ENCODE results near the gene AFAP1.

Gene AFAP1

GRCh38 chr4:7741946-7742806 lies 197.5 kb downstream of the AFAP1 start:
- H3K27ac ChIP-seq: no peak overlapping the region
- H3K4me3 ChIP-seq: no peak overlapping the region

DNA sequence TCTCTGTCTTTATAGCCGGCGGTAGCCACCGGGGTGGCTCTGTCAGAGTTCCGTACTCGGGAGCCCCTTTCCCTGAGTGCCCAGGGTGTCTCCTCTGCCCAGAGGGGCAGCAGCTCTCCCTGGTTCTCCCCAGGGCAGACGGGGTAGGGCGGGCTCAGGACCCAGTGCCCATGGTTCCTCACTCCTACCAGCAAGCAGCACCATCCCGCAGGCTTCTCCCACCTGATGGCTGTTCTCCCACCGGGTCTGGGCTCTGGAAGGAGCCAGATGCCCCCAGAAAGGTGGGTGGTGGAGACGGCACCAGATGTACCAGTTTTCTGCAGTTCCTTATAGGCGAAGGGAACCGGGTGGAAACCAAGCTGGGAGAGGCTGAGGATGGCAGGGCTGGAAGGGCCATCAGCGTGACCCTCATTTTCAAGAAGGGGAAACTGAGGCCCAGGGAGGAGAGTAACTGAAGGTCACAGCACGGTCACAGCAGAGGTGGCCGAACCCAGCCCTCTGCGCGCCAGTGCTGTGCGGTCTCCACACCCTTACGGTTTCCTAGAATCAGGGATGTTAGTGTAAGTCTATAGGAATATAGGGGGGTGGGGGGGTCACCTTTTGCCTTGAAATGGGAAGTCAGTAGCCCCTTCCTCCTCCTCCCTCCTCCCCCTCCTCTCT lies 198.7 kb downstream of the AFAP1 start:
- no peak overlapping the region for H3K4me3 ChIP-seq
- no peak overlapping the region for H3K27ac ChIP-seq

DNA sequence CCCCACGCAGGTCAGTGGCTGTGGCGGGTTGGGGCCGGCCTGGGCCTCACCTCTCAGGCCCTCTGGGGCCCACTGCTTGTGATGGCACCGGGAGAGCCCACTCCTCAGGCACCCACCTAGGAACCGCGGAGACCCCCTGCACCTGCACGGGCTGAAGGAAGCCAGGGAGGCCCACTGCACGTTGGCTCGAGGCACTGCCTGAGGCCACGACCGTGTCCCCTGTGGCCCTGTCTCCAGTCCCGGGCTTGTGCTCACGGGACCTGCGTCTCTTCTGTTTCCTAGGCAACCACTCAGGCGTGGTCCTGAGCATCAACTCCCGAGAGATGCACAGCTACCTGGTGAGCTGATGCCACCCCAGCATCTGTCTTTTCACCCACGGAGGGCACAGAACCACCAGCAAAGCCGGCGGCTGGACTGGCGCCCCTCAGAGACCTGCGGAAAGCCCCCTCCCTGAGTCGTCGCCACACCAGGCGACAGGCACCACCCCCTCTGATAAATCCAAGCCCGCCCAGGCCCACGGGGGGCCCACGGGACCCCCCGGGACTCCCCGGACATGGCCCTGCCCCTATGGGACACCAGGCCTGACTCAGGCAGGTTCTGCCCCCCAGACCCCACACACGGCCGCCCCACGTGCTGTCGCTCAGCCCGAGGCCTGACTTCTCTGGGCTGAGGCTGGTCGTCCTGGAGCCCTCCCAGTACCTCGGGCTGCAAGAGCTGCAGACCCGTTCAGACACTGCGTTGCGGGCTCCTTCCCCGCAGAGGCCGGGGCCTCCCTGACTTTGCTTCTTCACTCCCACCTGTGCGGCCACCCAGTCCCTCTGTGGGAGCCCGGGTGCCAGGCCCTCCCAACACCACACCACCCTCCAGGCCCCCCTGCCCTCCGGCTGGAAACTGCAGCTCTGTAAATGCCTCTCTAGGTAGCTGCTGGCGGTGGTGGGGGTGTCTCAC lies 199.5 kb downstream of the AFAP1 start:
- no peak overlapping the region for H3K4me3 ChIP-seq
- no peak overlapping the region for H3K27ac ChIP-seq

GRCh38 chr4:7739077-7739917 lies 200.4 kb downstream of the AFAP1 start:
- no peak overlapping the region for H3K27ac ChIP-seq
- H3K4me3 ChIP-seq: no peak overlapping the region

GRCh38 chr4:7738458-7739076 lies 201.1 kb downstream of the AFAP1 start:
- no peak overlapping the region for H3K4me3 ChIP-seq
- no peak overlapping the region for H3K27ac ChIP-seq

DNA sequence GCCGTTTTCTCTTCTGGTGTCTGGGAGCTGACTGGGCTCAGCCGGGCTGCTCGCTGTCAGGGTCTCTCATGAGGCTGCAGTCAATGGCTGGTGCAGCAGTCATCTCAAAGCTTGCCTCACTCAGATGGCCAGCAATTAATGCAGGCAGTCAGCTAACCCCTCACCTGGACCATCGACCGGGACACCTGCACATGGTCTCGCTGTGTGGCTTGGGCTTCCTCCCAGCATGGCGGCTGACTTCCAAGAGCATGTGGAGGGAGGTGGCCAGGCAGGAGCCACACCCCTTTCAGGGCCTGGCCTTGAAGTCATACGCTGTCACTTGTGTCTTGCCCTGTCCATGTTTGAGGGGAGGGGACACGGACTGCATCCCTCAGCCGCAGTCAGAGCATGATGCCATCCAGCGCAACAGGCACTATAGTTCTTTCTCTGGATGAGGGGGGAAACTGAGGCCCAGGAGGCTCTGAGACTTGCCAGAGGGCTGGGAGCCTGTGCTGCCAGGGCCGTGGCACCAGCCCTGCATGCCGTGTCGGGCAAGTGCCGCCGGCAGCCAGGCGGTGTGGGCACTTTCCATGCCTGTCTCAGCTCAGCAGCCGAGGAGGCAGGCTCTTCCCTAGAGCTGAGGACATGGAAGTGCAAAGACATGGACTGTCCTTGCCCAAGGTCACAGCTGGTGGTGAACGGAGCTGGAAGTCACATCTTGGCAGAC lies 201.8 kb downstream of the AFAP1 start:
- H3K4me3 ChIP-seq: no peak overlapping the region
- no peak overlapping the region for H3K27ac ChIP-seq

GRCh38 chr4:7737268-7737645 lies 202.4 kb downstream of the AFAP1 start:
- H3K4me3 ChIP-seq: no peak overlapping the region
- H3K27ac ChIP-seq: no peak overlapping the region

DNA sequence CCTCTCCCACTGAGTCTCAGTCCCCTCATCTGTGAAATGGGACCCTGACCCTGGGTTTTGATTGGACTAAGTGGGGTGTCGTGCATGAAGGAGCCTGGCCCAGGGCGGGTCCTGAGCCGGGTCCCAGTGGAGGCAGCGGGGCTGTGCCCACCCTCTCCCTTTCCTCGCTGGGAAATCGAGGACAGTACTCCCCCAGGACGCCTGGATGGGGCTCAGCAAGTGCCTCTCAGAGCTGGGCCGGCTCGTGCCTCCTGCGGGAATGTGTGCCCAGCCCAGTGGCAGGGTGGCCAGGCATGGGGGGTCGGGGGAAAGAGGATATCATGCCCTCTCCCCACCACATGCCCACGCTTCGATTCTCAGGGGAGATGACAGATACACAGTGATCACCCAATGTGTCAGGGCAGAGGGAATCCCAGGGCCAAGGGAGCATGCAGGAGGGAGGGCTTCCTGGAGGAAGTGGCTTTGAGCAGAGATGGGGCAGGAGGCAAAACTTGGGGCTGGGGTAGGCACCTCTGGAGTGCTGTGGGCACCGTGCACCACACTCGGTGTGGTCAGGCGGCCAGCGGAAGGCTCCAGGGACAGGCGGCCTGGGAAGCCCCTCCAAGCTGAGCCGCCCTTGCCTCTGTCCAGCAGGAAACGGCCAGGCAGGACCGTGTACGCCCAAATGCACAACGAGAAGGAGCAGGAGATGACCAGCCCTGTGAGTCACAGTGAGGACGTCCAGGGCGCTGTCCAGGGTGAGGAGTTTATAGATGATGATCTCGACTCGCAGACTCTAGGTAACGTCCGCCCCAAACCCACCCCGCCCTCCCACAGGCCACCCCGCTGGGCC lies 203.0 kb downstream of the AFAP1 start:
- no peak overlapping the region for H3K27ac ChIP-seq
- H3K4me3 ChIP-seq: no peak overlapping the region

DNA sequence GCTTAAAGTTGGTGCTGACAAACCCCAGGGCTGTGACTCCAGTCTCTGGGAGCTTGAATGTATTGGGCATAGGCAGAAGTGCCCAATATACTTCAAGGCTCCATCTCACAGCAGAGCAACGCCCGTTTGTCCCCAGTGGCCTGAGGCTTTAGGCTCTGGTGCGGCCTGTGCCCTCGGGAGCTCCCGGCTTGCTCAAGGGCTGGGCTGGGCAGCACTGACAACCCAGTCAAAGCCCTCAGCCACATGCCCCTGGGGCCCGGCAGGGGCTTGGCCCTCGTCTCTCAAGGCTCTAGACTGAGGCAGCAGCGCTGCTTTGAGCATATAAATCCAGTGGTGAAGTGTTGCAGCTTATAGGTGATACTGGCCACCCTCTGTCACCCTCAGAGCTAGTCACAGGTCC lies 203.7 kb downstream of the AFAP1 start:
- H3K27ac ChIP-seq: no peak overlapping the region

GRCh38 chr4:7735395-7735794 lies 204.3 kb downstream of the AFAP1 start:
- Histone ChIP-seq H3K27ac (no peak overlapping the region), H3K4me3 (no peak overlapping the region)

More for the DNA sequence above, 203.7 kb downstream of the AFAP1 start:
- no peak overlapping the region for H3K4me3 ChIP-seq

DNA sequence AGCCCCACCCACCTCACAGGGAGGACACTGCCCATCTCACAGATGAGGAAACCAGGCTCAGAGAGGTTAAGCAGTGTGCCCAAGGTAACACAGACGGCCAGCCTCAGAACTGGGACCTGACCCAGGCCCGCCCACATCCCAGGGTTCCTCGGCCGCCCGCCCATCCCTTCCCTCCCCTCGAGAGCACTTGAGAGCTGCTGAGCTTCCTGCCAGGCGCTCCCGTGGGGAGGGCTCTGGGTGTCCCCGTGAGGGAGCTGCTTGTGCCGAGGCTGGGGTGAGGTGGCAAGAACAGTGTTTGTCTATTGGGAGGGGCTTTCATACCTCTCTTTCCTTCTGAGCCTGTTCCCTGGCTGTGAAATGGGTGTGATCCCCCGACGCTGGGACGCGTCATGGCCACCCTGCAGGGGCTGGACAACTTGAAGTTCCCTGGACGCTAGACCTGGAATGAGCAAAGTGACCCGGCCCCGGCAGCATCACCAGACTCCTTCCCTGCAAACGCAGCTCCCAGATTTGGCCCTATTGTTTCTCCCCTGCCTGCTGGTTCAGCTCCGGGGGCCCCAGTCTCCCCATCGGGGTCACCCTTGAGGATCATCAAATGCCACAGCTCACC lies 204.9 kb downstream of the AFAP1 start:
- Histone ChIP-seq H3K27ac (no peak overlapping the region), H3K4me3 (no peak overlapping the region)

GRCh38 chr4:7733801-7734650 lies 205.6 kb downstream of the AFAP1 start:
- H3K27ac ChIP-seq: no peak overlapping the region
- no peak overlapping the region for H3K4me3 ChIP-seq

DNA sequence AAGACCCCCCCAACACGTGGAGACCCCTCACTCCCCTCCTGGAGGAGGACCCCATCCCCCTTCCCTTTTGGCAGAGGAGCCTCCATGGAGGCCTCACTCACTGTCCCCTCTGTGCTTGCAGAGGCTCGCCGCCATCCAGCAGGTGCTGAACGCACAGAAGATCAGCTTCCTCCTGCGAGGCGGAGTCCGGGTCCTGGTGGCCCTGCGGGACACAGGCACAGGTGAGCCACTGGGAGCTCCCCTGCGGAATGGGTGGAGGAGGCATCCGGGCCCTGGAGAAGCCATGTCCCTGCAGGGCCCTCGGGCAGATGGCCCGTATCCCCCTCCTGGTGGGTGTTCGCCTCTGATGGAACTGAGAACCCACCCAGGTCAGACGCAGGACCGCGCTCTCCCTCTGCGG lies 206.5 kb downstream of the AFAP1 start:
- Histone ChIP-seq H3K4me3 (no peak overlapping the region), H3K27ac (no peak overlapping the region)

- Histone ChIP-seq H3K4me3 (no peak overlapping the region), H3K27ac (no peak overlapping the region)
Measured at GRCh38 chr4:7732263-7732662, 207.4 kb downstream of the AFAP1 start.

- Histone ChIP-seq H3K4me3 (no peak overlapping the region), H3K27ac (no peak overlapping the region)
Measured at GRCh38 chr4:7731437-7731836, 208.2 kb downstream of the AFAP1 start.

DNA sequence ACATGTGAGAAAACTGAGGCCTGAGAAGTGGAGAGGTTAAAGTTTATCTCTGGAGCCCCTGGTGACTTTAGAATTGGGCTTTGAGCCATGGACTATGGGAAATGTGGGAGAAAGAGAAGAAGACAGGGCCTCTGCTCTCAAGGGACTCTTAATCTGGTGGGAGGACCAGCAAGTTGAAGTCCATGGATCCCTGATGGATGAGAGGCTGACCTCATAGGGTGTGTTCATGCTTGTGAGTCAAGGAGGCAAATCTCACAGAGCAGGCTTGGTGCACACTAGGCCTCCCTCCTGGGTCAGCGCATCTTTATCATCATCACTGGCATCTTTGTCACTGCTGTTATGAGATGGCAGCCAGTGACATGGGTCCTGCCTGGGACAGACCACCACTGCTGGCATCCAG lies 211.9 kb downstream of the AFAP1 start:
- no peak overlapping the region for H3K27ac ChIP-seq
- no peak overlapping the region for H3K4me3 ChIP-seq

Data from skin epidermis (tissue), 12 donors.